Neural cell (in vitro differentiated cells): Measurements from ENCODE around the gene ITGAV. TPM values are rescaled to one million over a fixed set of nuclear protein-coding genes. Genes with fewer than 3 reads are reported as not detected.

Experiments
- H2AFZ ChIP-seq: fragments of 200-600, 300-800 bp; sonication (generic), shearing (Covaris generic); 2 replicates; pipeline ENCODE4 v1.6.0; 2014; ENCODE audit warnings: low read depth, mild to moderate bottlenecking, antibody characterized with exemption, low read length, moderate library complexity
- H3F3A ChIP-seq: fragments of 200-600 bp; shearing (Covaris generic); 2 replicates; pipeline ENCODE4 v1.6.1; 2016; ENCODE audit warnings: mild to moderate bottlenecking, moderate library complexity, mixed read lengths, antibody characterized with exemption, low read length; ENCODE audit not compliant: insufficient read depth, poor library complexity, severe bottlenecking
- H3K27ac ChIP-seq: fragments of 200-600, 300-800 bp; sonication (generic), shearing (Covaris generic); 2 replicates; pipeline ENCODE4 v1.5.1; 2014; ENCODE audit warnings: mild to moderate bottlenecking, low read length, moderate library complexity
- H3K27me3 ChIP-seq: fragments of 300-800, 200-600 bp; sonication (generic), shearing (Covaris generic); 2 replicates; pipeline ENCODE4 v1.6.0; 2014; ENCODE audit warnings: mild to moderate bottlenecking, low read depth, low read length, moderate library complexity; ENCODE audit not compliant: insufficient read depth
- H3K36me3 ChIP-seq: fragments of 300-800, 200-600 bp; sonication (generic), shearing (Covaris generic); 2 replicates; pipeline ENCODE4 v1.5.1; 2014; ENCODE audit warnings: mild to moderate bottlenecking, antibody characterized with exemption, low read length, moderate library complexity; ENCODE audit not compliant: insufficient read depth
- H3K4me2 ChIP-seq: fragments of 300-800, 200-600 bp; sonication (generic), shearing (Covaris generic); 2 replicates; pipeline ENCODE4 v1.6.0; 2014; ENCODE audit warnings: mild to moderate bottlenecking, low read length
- H3K4me3 ChIP-seq: fragments of 300-800, 200-600 bp; sonication (generic), shearing (Covaris generic); 2 replicates; pipeline ENCODE4 v1.5.1; 2014; ENCODE audit warnings: mild to moderate bottlenecking, low read length, moderate library complexity
- H3K79me2 ChIP-seq: fragments of 200-600 bp; shearing (Covaris generic); replicated peaks from 2 replicates; pipeline ENCODE4 v1.6.0; 2014; ENCODE audit warnings: mild to moderate bottlenecking, low read length, moderate library complexity; ENCODE audit not compliant: insufficient read depth
- H3K9ac ChIP-seq: fragments of 300-800, 200-600 bp; sonication (generic), shearing (Covaris generic); 2 replicates; pipeline ENCODE4 v1.6.1; 2016; ENCODE audit warnings: mild to moderate bottlenecking, low read length, mixed read lengths
- H3K9me2 ChIP-seq: fragments of 200-600 bp; shearing (Covaris generic); 2 replicates; pipeline ENCODE4 v1.6.1; 2016; ENCODE audit warnings: mild to moderate bottlenecking, low read length, mixed read lengths; ENCODE audit not compliant: insufficient read depth
- H3K9me3 ChIP-seq: fragments of 200-600, 300-800 bp; sonication (generic), shearing (Covaris generic); 2 replicates; pipeline ENCODE4 v1.6.1; 2016; ENCODE audit warnings: mild to moderate bottlenecking, mixed run types, low read length, moderate library complexity, mixed read lengths
- H4K20me1 ChIP-seq: fragments of 200-600 bp; shearing (Covaris generic); 2 replicates; pipeline ENCODE4 v1.6.1; 2016; ENCODE audit warnings: mild to moderate bottlenecking, mixed run types; ENCODE audit not compliant: insufficient read depth
- EP300 ChIP-seq: fragments of 450-650 bp; conservative IDR thresholded peaks from 2 replicates; pipeline ENCODE4 v1.6.1; 2014; ENCODE audit warnings: antibody characterized with exemption, mild to moderate bottlenecking, moderate library complexity; ENCODE audit not compliant: poor library complexity, severe bottlenecking
- EZH2 ChIP-seq: fragments of 200-600, 300-800 bp; shearing (Covaris generic), sonication (generic); IDR thresholded peaks from 2 replicates; pipeline ENCODE4 v1.6.1; 2014; ENCODE audit warnings: antibody characterized with exemption, low read length, borderline replicate concordance, mild to moderate bottlenecking; ENCODE audit not compliant: insufficient read depth, poor library complexity, severe bottlenecking
- MXI1 ChIP-seq: fragments of 450-650 bp; conservative IDR thresholded peaks from 2 replicates; pipeline ENCODE4 v1.6.1; 2014; ENCODE audit warnings: antibody characterized with exemption, mild to moderate bottlenecking; ENCODE audit not compliant: poor library complexity, severe bottlenecking
- POLR2AphosphoS5 ChIP-seq: IDR thresholded peaks from 2 replicates; pipeline ENCODE4 v1.6.1; 2012
- RAD21 ChIP-seq: fragments of 450-650 bp; conservative IDR thresholded peaks from 2 replicates; pipeline ENCODE4 v1.6.1; 2014; ENCODE audit warnings: antibody characterized with exemption, mild to moderate bottlenecking, moderate library complexity
- SMC3 ChIP-seq: fragments of 450-650 bp; conservative IDR thresholded peaks from 2 replicates; pipeline ENCODE4 v1.6.1; 2014; ENCODE audit warnings: antibody characterized with exemption, mild to moderate bottlenecking, moderate library complexity; ENCODE audit not compliant: poor library complexity
- TAF1 ChIP-seq: IDR thresholded peaks from 2 replicates; pipeline ENCODE4 v1.6.1; 2012; ENCODE audit warnings: low read depth
- polyA plus RNA-seq: library from polyadenylated mRNA; depleted of rRNA; stranded (reverse); fragments of >200 nt; gene quantifications from 2 replicates; pipeline ENCODE4 v1.2.3, GENCODE V29; 2014
- TF ChIP-seq, protein P1 (sequence below): IDR thresholded peaks from 2 replicates; pipeline ENCODE4 v1.6.1; 2012; ENCODE audit warnings: borderline replicate concordance
- TF ChIP-seq, protein P2 (sequence below): fragments of 450-650 bp; IDR thresholded peaks from 2 replicates; pipeline ENCODE4 v1.5.1; 2014; ENCODE audit warnings: antibody characterized with exemption, mild to moderate bottlenecking, moderate library complexity; ENCODE audit not compliant: poor library complexity, severe bottlenecking

The ITGAV gene
- polyA plus RNA-seq, 1 donor from 2014 or later: 6.6 TPM

DNA sequence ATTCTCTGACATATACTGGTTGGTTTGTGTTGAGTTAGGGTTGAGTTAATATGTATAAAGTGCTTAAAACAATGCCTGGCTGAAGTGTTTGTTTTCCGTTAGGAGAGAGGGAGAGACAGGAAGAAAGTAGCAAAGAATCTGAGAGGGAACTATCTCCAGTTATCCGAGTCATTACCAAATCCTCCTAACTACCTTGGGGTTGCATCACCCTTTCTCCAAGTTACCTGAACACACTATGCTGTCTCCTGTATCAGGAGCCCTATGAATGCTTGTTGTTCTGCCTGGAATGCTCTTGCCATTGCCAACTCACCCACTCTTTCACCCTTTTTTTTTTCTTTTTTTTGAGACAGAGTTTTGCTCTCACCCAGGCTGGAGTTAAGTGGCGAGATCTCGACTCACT is 47.9 kb upstream of the ITGAV start:
- no peaks in the 10 kb centered on the region for H3K9me3 ChIP-seq
- no peak overlapping the region for H2AFZ ChIP-seq
- H3K9ac ChIP-seq: no peak overlapping the region
- no peak for TF ChIP-seq RAD21
- TF ChIP-seq, protein P1, sequence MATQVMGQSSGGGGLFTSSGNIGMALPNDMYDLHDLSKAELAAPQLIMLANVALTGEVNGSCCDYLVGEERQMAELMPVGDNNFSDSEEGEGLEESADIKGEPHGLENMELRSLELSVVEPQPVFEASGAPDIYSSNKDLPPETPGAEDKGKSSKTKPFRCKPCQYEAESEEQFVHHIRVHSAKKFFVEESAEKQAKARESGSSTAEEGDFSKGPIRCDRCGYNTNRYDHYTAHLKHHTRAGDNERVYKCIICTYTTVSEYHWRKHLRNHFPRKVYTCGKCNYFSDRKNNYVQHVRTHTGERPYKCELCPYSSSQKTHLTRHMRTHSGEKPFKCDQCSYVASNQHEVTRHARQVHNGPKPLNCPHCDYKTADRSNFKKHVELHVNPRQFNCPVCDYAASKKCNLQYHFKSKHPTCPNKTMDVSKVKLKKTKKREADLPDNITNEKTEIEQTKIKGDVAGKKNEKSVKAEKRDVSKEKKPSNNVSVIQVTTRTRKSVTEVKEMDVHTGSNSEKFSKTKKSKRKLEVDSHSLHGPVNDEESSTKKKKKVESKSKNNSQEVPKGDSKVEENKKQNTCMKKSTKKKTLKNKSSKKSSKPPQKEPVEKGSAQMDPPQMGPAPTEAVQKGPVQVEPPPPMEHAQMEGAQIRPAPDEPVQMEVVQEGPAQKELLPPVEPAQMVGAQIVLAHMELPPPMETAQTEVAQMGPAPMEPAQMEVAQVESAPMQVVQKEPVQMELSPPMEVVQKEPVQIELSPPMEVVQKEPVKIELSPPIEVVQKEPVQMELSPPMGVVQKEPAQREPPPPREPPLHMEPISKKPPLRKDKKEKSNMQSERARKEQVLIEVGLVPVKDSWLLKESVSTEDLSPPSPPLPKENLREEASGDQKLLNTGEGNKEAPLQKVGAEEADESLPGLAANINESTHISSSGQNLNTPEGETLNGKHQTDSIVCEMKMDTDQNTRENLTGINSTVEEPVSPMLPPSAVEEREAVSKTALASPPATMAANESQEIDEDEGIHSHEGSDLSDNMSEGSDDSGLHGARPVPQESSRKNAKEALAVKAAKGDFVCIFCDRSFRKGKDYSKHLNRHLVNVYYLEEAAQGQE: no peak
- TF ChIP-seq, protein P2, sequence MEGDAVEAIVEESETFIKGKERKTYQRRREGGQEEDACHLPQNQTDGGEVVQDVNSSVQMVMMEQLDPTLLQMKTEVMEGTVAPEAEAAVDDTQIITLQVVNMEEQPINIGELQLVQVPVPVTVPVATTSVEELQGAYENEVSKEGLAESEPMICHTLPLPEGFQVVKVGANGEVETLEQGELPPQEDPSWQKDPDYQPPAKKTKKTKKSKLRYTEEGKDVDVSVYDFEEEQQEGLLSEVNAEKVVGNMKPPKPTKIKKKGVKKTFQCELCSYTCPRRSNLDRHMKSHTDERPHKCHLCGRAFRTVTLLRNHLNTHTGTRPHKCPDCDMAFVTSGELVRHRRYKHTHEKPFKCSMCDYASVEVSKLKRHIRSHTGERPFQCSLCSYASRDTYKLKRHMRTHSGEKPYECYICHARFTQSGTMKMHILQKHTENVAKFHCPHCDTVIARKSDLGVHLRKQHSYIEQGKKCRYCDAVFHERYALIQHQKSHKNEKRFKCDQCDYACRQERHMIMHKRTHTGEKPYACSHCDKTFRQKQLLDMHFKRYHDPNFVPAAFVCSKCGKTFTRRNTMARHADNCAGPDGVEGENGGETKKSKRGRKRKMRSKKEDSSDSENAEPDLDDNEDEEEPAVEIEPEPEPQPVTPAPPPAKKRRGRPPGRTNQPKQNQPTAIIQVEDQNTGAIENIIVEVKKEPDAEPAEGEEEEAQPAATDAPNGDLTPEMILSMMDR: no peak
- no peak for TF ChIP-seq EP300
- no peak for TF ChIP-seq SMC3
- no peak for TF ChIP-seq MXI1
- TF ChIP-seq TAF1: no peak
- TF ChIP-seq POLR2AphosphoS5: no peak
- no peak for TF ChIP-seq EZH2
- no peaks in the 10 kb centered on the region for H3F3A ChIP-seq
- no peaks in the 10 kb centered on the region for H3K36me3 ChIP-seq
- H3K27ac ChIP-seq: no peak overlapping the region
- no peaks in the 10 kb centered on the region for H3K27me3 ChIP-seq
- H3K9me2 ChIP-seq: no peaks in the 10 kb centered on the region
- no peaks in the 10 kb centered on the region for H3K79me2 ChIP-seq
- H3K4me2 ChIP-seq: no peak overlapping the region
- no peak overlapping the region for H3K4me3 ChIP-seq
- H4K20me1 ChIP-seq: no peaks in the 10 kb centered on the region

DNA sequence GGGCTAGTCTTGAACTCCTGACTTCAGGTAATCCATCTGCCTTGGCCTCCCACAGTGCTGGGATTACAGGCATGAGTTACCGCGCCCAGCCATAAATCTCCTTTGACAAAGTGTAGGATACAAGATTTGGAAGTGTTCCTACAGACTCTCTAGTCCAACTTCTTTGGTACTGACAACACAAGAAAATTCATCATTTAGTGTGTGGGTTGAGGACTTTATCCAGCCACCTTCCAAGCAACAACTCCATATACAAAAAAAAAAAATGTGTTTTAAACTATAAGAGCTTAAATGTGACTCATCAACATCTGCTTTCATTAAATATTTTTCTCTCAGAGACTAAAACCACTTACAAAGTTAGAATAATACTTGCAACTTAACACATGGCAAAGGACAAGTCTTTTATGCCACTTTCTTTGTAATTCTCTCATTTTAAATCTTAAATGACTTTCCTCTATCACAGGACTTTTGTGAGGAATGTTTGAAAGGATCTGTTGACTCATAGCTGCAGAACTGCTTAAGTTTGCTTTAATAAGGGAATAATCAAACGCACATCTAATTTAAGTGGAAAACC is 46.2 kb upstream of the ITGAV start:
- Histone ChIP-seq H3K9ac (no peak overlapping the region), H3F3A (no peaks in the 10 kb centered on the region), H2AFZ (no peak overlapping the region)

More for the DNA sequence above, 46.2 kb upstream of the ITGAV start:
- no peak overlapping the region for H3K4me2 ChIP-seq
- no peaks in the 10 kb centered on the region for H3K79me2 ChIP-seq
- H3K36me3 ChIP-seq: no peaks in the 10 kb centered on the region
- H3K27ac ChIP-seq: no peak overlapping the region
- no peaks in the 10 kb centered on the region for H4K20me1 ChIP-seq
- no peaks in the 10 kb centered on the region for H3K9me3 ChIP-seq
- H3K4me3 ChIP-seq: no peak overlapping the region
- no peaks in the 10 kb centered on the region for H3K27me3 ChIP-seq
- no peaks in the 10 kb centered on the region for H3K9me2 ChIP-seq
- TF ChIP-seq EP300 (no peak), POLR2AphosphoS5 (no peak), TAF1 (no peak), SMC3 (no peak)
- TF ChIP-seq, protein P2: no peak
- TF ChIP-seq, protein P1: no peak
